Measurements from ENCODE around the gene POLR1E.

GRCh38 chr9:37456817-37457216 lies 28.9 kb upstream of the POLR1E start:
- TF ChIP-seq CTCF (IDR thresholded peaks at IDR 0.05; ENCODE audit: insufficient read depth, low read length, poor library complexity, severe bottlenecking) (no peak), EZH2phosphoT487 (conservative IDR thresholded peaks at IDR 0.05; ENCODE audit: low read length) (no peak)

Data from SU-DHL-6 (cell line).